LNCaP clone FGC (cell line): Measurements from ENCODE around the gene KLHL17.

Source experiments
- DNase-seq: peaks from one replicate; pipeline ENCODE4 v3.0.0-alpha.2; 2011; ENCODE audit warnings: low read depth
- H3K4me3 ChIP-seq: 2 replicates; pipeline ENCODE4 v1.5.1; 2011; ENCODE audit warnings: mild to moderate bottlenecking, low read depth, low read length, control low read depth
- CTCF ChIP-seq: IDR thresholded peaks from 2 replicates; pipeline ENCODE4 v1.5.1; 2012; ENCODE audit warnings: mild to moderate bottlenecking; ENCODE audit not compliant: control insufficient read depth, insufficient read depth; ENCODE audit errors: extremely low read depth

The KLHL17 gene

GRCh38 chr1:938088-938683, 22.2 kb upstream of the KLHL17 start:
- TF ChIP-seq CTCF = peak; percentile 67

GRCh38 chr1:938711-939489, 21.5 kb upstream of the KLHL17 start:
- no peak for DNase-seq
- no peak for TF ChIP-seq CTCF

More at GRCh38 chr1:938088-938683, 22.2 kb upstream of the KLHL17 start:
- no peak for DNase-seq
- no peak overlapping the region for H3K4me3 ChIP-seq

GRCh38 chr1:939511-940106, 20.8 kb upstream of the KLHL17 start:
- H3K4me3 ChIP-seq = no peak overlapping the region
- TF ChIP-seq CTCF = no peak
- DNase-seq = no peak

More at GRCh38 chr1:938711-939489, 21.5 kb upstream of the KLHL17 start:
- no peak overlapping the region for H3K4me3 ChIP-seq

- DNase-seq = no peak
- H3K4me3 ChIP-seq = no peak overlapping the region
These were observed 20.0 kb upstream of the KLHL17 start for GRCh38 chr1:940107-941014.

GRCh38 chr1:941015-941587, 19.3 kb upstream of the KLHL17 start:
- no peak overlapping the region for H3K4me3 ChIP-seq
- TF ChIP-seq CTCF = no peak
- DNase-seq = no peak

More at GRCh38 chr1:940107-941014, 20.0 kb upstream of the KLHL17 start:
- TF ChIP-seq CTCF = no peak
